ENCODE results near the gene NPTX2. TPM values are rescaled to one million over a fixed set of nuclear protein-coding genes. Genes with fewer than 3 reads are reported as not detected.

The NPTX2 gene
- total and polyA plus RNA-seq, 2 donors = 0.47 to 1.1 TPM

GRCh38 chr7:98575878-98576277 is 41.2 kb upstream of the NPTX2 start:
- no peak overlapping the region for H3K4me3 ChIP-seq (ENCODE audit: low read length in 2 of 2)
- peaks cover 0 to 23% of the 10 kb centered on the region in 2 donors for H3K9me3 ChIP-seq (ENCODE audit: control insufficient read depth in 2 of 2, insufficient read depth in 1 of 2, low read length in 1 of 2)
- H3K27me3 ChIP-seq (ENCODE audit: control insufficient read depth in 2 of 2, insufficient read depth in 1 of 2, low read length in 1 of 2) = no peaks in the 10 kb centered on the region
- DNase-seq (ENCODE audit: low read depth in 6 of 9, low spot score in 9 of 9) = no peak
- whole genome bisulfite sequencing = 78% methylated on average over 2 of the region's 2 CpGs
- H3K4me1 ChIP-seq (ENCODE audit: control insufficient read depth in 2 of 2, insufficient read depth in 2 of 2, low read length in 2 of 2) = no peaks in the 10 kb centered on the region
- no peaks in the 10 kb centered on the region for H3K36me3 ChIP-seq (ENCODE audit: control insufficient read depth in 2 of 2, insufficient read depth in 2 of 2, low read length in 1 of 2)
- H3K27ac ChIP-seq (ENCODE audit: low read depth in 1 of 2, low read length in 1 of 2) = no peak overlapping the region

- H3K4me1 ChIP-seq (ENCODE audit: control insufficient read depth in 2 of 2, insufficient read depth in 2 of 2, low read length in 2 of 2) = no peaks in the 10 kb centered on the region
- H3K36me3 ChIP-seq (ENCODE audit: control insufficient read depth in 2 of 2, insufficient read depth in 2 of 2, low read length in 1 of 2) = no peaks in the 10 kb centered on the region
- no peaks in the 10 kb centered on the region for H3K9me3 ChIP-seq (ENCODE audit: control insufficient read depth in 2 of 2, insufficient read depth in 1 of 2, low read length in 1 of 2)
- DNase-seq (ENCODE audit: low read depth in 6 of 9, low spot score in 9 of 9) = no peak
- no peak overlapping the region for H3K4me3 ChIP-seq (ENCODE audit: low read length in 2 of 2)
- H3K27ac ChIP-seq (ENCODE audit: low read depth in 1 of 2, low read length in 1 of 2) = no peak overlapping the region
- no peaks in the 10 kb centered on the region for H3K27me3 ChIP-seq (ENCODE audit: control insufficient read depth in 2 of 2, insufficient read depth in 1 of 2, low read length in 1 of 2)
Observed at GRCh38 chr7:98584830-98585229, 32.3 kb upstream of the NPTX2 start.

GRCh38 chr7:98591926-98592325 is 25.2 kb upstream of the NPTX2 start:
- no peak overlapping the region for H3K4me3 ChIP-seq (ENCODE audit: low read length in 2 of 2)
- no peaks in the 10 kb centered on the region for H3K36me3 ChIP-seq (ENCODE audit: control insufficient read depth in 2 of 2, insufficient read depth in 2 of 2, low read length in 1 of 2)
- H3K4me1 ChIP-seq (ENCODE audit: control insufficient read depth in 2 of 2, insufficient read depth in 2 of 2, low read length in 2 of 2) = no peaks in the 10 kb centered on the region
- 88% methylated on average over 7 of the region's 7 CpGs for WGBS
- no peaks in the 10 kb centered on the region for H3K27me3 ChIP-seq (ENCODE audit: control insufficient read depth in 2 of 2, insufficient read depth in 1 of 2, low read length in 1 of 2)
- H3K27ac ChIP-seq (ENCODE audit: low read depth in 1 of 2, low read length in 1 of 2) = no peak overlapping the region
- H3K9me3 ChIP-seq (ENCODE audit: control insufficient read depth in 2 of 2, insufficient read depth in 1 of 2, low read length in 1 of 2) = no peaks in the 10 kb centered on the region
- no peak for DNase-seq (ENCODE audit: low read depth in 6 of 9, low spot score in 9 of 9)

- Histone ChIP-seq H3K27ac (ENCODE audit: low read depth in 1 of 2, low read length in 1 of 2) (no peak overlapping the region), H3K36me3 (ENCODE audit: control insufficient read depth in 2 of 2, insufficient read depth in 2 of 2, low read length in 1 of 2) (no peaks in the 10 kb centered on the region), H3K4me3 (ENCODE audit: low read length in 2 of 2) (no peak overlapping the region), H3K9me3 (ENCODE audit: control insufficient read depth in 2 of 2, insufficient read depth in 1 of 2, low read length in 1 of 2) (no peaks in the 10 kb centered on the region), H3K27me3 (ENCODE audit: control insufficient read depth in 2 of 2, insufficient read depth in 1 of 2, low read length in 1 of 2) (no peaks in the 10 kb centered on the region), H3K4me1 (ENCODE audit: control insufficient read depth in 2 of 2, insufficient read depth in 2 of 2, low read length in 2 of 2) (no peaks in the 10 kb centered on the region)
- WGBS = 91% methylated on average over 4 of the region's 4 CpGs
- no peak for DNase-seq (ENCODE audit: low read depth in 6 of 9, low spot score in 9 of 9)
Observed at GRCh38 chr7:98594348-98594747, 22.7 kb upstream of the NPTX2 start.

- no peak for DNase-seq (ENCODE audit: low read depth in 6 of 9, low spot score in 9 of 9)
- Histone ChIP-seq H3K36me3 (ENCODE audit: control insufficient read depth in 2 of 2, insufficient read depth in 2 of 2, low read length in 1 of 2) (no peaks in the 10 kb centered on the region), H3K4me1 (ENCODE audit: control insufficient read depth in 2 of 2, insufficient read depth in 2 of 2, low read length in 2 of 2) (no peaks in the 10 kb centered on the region), H3K27me3 (ENCODE audit: control insufficient read depth in 2 of 2, insufficient read depth in 1 of 2, low read length in 1 of 2) (no peaks in the 10 kb centered on the region), H3K9me3 (ENCODE audit: control insufficient read depth in 2 of 2, insufficient read depth in 1 of 2, low read length in 1 of 2) (no peaks in the 10 kb centered on the region), H3K27ac (ENCODE audit: low read depth in 1 of 2, low read length in 1 of 2) (no peak overlapping the region), H3K4me3 (ENCODE audit: low read length in 2 of 2) (no peak overlapping the region)
- 80% methylated on average over 5 of the region's 5 CpGs for WGBS
Observed at GRCh38 chr7:98594787-98595186, 22.3 kb upstream of the NPTX2 start.

- Histone ChIP-seq H3K27ac (ENCODE audit: low read depth in 1 of 2, low read length in 1 of 2) (no peak overlapping the region), H3K4me3 (ENCODE audit: low read length in 2 of 2) (no peak overlapping the region), H3K4me1 (ENCODE audit: control insufficient read depth in 2 of 2, insufficient read depth in 2 of 2, low read length in 2 of 2) (no peaks in the 10 kb centered on the region), H3K9me3 (ENCODE audit: control insufficient read depth in 2 of 2, insufficient read depth in 1 of 2, low read length in 1 of 2) (no peaks in the 10 kb centered on the region), H3K36me3 (ENCODE audit: control insufficient read depth in 2 of 2, insufficient read depth in 2 of 2, low read length in 1 of 2) (no peaks in the 10 kb centered on the region), H3K27me3 (ENCODE audit: control insufficient read depth in 2 of 2, insufficient read depth in 1 of 2, low read length in 1 of 2) (no peaks in the 10 kb centered on the region)
- no peak for DNase-seq (ENCODE audit: low read depth in 6 of 9, low spot score in 9 of 9)
- WGBS = 87% methylated on average over 6 of the region's 6 CpGs
Observed at GRCh38 chr7:98598846-98599615, 18.1 kb upstream of the NPTX2 start.

- WGBS = 95% methylated on average over 6 of the region's 6 CpGs
- Histone ChIP-seq H3K27ac (ENCODE audit: low read depth in 1 of 2, low read length in 1 of 2) (no peak overlapping the region), H3K4me1 (ENCODE audit: control insufficient read depth in 2 of 2, insufficient read depth in 2 of 2, low read length in 2 of 2) (no peaks in the 10 kb centered on the region), H3K36me3 (ENCODE audit: control insufficient read depth in 2 of 2, insufficient read depth in 2 of 2, low read length in 1 of 2) (no peaks in the 10 kb centered on the region), H3K9me3 (ENCODE audit: control insufficient read depth in 2 of 2, insufficient read depth in 1 of 2, low read length in 1 of 2) (no peaks in the 10 kb centered on the region), H3K4me3 (ENCODE audit: low read length in 2 of 2) (no peak overlapping the region), H3K27me3 (ENCODE audit: control insufficient read depth in 2 of 2, insufficient read depth in 1 of 2, low read length in 1 of 2) (no peaks in the 10 kb centered on the region)
- DNase-seq (ENCODE audit: low read depth in 6 of 9, low spot score in 9 of 9) = no peak
Observed at GRCh38 chr7:98599886-98600285, 17.2 kb upstream of the NPTX2 start.

GRCh38 chr7:98602755-98603398 is 14.2 kb upstream of the NPTX2 start:
- Histone ChIP-seq H3K36me3 (ENCODE audit: control insufficient read depth in 2 of 2, insufficient read depth in 2 of 2, low read length in 1 of 2) (no peaks in the 10 kb centered on the region), H3K27ac (ENCODE audit: low read depth in 1 of 2, low read length in 1 of 2) (no peak overlapping the region), H3K4me1 (ENCODE audit: control insufficient read depth in 2 of 2, insufficient read depth in 2 of 2, low read length in 2 of 2) (no peaks in the 10 kb centered on the region), H3K27me3 (ENCODE audit: control insufficient read depth in 2 of 2, insufficient read depth in 1 of 2, low read length in 1 of 2) (no peaks in the 10 kb centered on the region), H3K9me3 (ENCODE audit: control insufficient read depth in 2 of 2, insufficient read depth in 1 of 2, low read length in 1 of 2) (no peaks in the 10 kb centered on the region), H3K4me3 (ENCODE audit: low read length in 2 of 2) (no peak overlapping the region)
- no peak for DNase-seq (ENCODE audit: low read depth in 6 of 9, low spot score in 9 of 9)
- WGBS = 84% methylated on average over 3 of the region's 3 CpGs

GRCh38 chr7:98603399-98603788 is 13.7 kb upstream of the NPTX2 start:
- no peak for DNase-seq (ENCODE audit: low read depth in 6 of 9, low spot score in 9 of 9)
- Histone ChIP-seq H3K4me3 (ENCODE audit: low read length in 2 of 2) (no peak overlapping the region), H3K9me3 (ENCODE audit: control insufficient read depth in 2 of 2, insufficient read depth in 1 of 2, low read length in 1 of 2) (no peaks in the 10 kb centered on the region), H3K36me3 (ENCODE audit: control insufficient read depth in 2 of 2, insufficient read depth in 2 of 2, low read length in 1 of 2) (no peaks in the 10 kb centered on the region), H3K4me1 (ENCODE audit: control insufficient read depth in 2 of 2, insufficient read depth in 2 of 2, low read length in 2 of 2) (no peaks in the 10 kb centered on the region), H3K27ac (ENCODE audit: low read depth in 1 of 2, low read length in 1 of 2) (no peak overlapping the region), H3K27me3 (ENCODE audit: control insufficient read depth in 2 of 2, insufficient read depth in 1 of 2, low read length in 1 of 2) (no peaks in the 10 kb centered on the region)
- 90% methylated on average over 3 of the region's 3 CpGs for WGBS

Measured in thymus (tissue), 11 donors.